ENCODE results near the gene TMEM266. TPM values are rescaled to one million over a fixed set of nuclear protein-coding genes. Genes with fewer than 3 reads are reported as not detected.

The TMEM266 gene
- total RNA-seq, 1 donor from 2014 or later: not detected

GRCh38 chr15:76234337-76234889 lies 174.6 kb downstream of the TMEM266 start:
- intact Hi-C loops (cut with micrococcal nuclease): no loop called here

GRCh38 chr15:76235186-76235826 lies 175.5 kb downstream of the TMEM266 start:
- intact Hi-C loops (cut with micrococcal nuclease): loop anchor here (1.0 to 5.0 kb wide), 5 partner anchors 51 to 777 kb away; no protein-coding TSS in a partner anchor

- intact Hi-C loops (cut with micrococcal nuclease): loop anchor here (5.0 kb wide), 1 partner anchor 776 kb away; no protein-coding TSS in a partner anchor
Observed at GRCh38 chr15:76236350-76236749, 176.6 kb downstream of the TMEM266 start.

GRCh38 chr15:76239786-76240185 lies 180.0 kb downstream of the TMEM266 start:
- intact Hi-C loops (cut with micrococcal nuclease): loop anchor here (5.0 kb wide), 1 partner anchor 773 kb away; no protein-coding TSS in a partner anchor

GRCh38 chr15:76245072-76245610 lies 185.4 kb downstream of the TMEM266 start:
- intact Hi-C loops (cut with micrococcal nuclease): no loop called here

DNA sequence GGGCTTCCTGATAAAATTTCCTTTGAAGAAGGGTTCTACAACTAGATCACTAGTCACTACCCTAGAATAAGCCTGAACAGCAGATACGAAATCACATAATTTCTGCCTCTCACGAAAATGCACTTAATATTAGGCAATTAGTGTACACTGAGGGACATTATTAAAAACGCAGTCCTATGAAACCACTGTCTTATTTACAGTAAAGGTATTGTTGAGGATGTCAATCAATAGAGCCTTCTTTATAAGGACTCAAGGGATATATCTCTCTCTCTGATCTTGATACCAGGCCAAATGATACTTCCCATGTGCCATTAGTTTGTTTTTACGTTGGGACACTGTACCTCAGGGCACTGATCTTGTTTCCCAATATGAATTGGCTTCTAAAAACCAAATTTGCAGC lies 191.9 kb downstream of the TMEM266 start:
- intact Hi-C loops (cut with micrococcal nuclease): no loop called here

- intact Hi-C loops (cut with micrococcal nuclease): no loop called here
Observed at GRCh38 chr15:76252249-76252648, 192.5 kb downstream of the TMEM266 start.

DNA sequence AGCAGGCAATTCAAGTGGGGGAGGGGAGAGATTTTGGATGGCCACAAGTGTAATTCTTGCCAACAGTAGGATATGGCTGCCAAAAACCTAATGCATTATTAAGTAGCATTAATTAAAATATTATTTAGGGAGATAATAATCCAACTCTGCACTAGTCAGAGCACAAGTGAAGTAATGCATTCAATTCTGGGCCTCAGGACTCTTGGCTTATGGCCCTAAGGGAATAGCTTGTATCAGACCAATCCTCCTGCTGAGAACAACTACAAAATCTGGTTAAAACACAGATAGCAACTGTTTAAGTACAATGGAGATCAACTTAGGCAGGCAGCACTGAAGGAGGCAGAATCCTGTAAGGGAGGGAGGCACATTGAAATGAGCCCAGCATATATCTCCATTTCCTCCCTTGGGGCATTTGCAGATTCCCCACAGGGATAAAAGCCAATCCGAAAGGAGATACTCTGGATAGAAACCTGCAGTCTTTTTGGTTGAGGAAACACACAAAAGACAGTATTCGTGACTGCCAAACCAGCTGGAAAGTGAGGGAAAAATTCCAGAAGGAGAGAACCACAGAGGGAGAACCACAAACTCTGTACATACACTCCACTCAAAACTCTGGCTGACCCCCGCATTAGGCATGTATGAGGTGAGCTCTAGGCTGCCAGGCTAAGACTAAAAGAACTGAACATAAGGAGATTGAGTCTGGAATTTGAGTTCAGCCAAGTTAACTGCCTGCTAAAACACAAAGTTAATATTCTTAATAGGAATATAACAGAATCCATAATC lies 194.1 kb downstream of the TMEM266 start:
- intact Hi-C loops (cut with micrococcal nuclease): no loop called here

Other genes starting within 250 kb of the TMEM266 start
- 29.6 and 30.0 TPM in 2 replicates for gene UBE2Q2, start 216.5 kb upstream of the TMEM266 start, total RNA-seq
- 37.4 and 38.6 TPM in 2 replicates for gene FBXO22, start 156.1 kb upstream of the TMEM266 start, total RNA-seq
- gene NRG4, start 47.6 kb upstream of the TMEM266 start, total RNA-seq: not detected in 2 replicates